Lung (tissue), 12 donors: Measurements from ENCODE around the gene CMIP. TPM values are rescaled to one million over a fixed set of nuclear protein-coding genes. Genes with fewer than 3 reads are reported as not detected.

Experiments used
- ATAC-seq: fragments of 200-7000 bp; cut with Tn5 transposase; one replicate; pipeline ENCODE4 v1.9.1; 2020; ENCODE audit warnings: moderate number of reproducible peaks; ENCODE audit not compliant: insufficient read depth, low FRiP score
- DNase-seq, 3 donors: peaks; one replicate each; pipeline ENCODE4 v3.0.0-alpha.2; 2013 to 2017
- H3K27ac ChIP-seq, 2 donors: one replicate each; pipeline ENCODE4 v1.5.1; 2013; ENCODE audit warnings: mild to moderate bottlenecking in 2 of 2, moderate library complexity in 2 of 2, control low read depth in 1 of 2, inconsistent platforms in 1 of 2, low read depth in 1 of 2, low read length in 1 of 2
- H3K27me3 ChIP-seq, 3 donors: one replicate each; pipeline ENCODE4 v1.5.1; 2013; ENCODE audit warnings: low read length in 2 of 3; ENCODE audit not compliant: control insufficient read depth in 3 of 3, insufficient read depth in 3 of 3
- H3K36me3 ChIP-seq, 4 donors: one replicate each; pipeline ENCODE4 v1.5.1; 2013; ENCODE audit warnings: low read length in 4 of 4, mild to moderate bottlenecking in 1 of 4, moderate library complexity in 1 of 4; ENCODE audit not compliant: control insufficient read depth in 4 of 4, insufficient read depth in 4 of 4
- H3K4me1 ChIP-seq, 5 donors: one replicate each; pipeline ENCODE4 v1.5.1; 2013; ENCODE audit warnings: low read length in 5 of 5, mild to moderate bottlenecking in 2 of 5, moderate library complexity in 1 of 5; ENCODE audit not compliant: control insufficient read depth in 5 of 5, insufficient read depth in 5 of 5
- H3K4me3 ChIP-seq: one replicate; pipeline ENCODE4 v1.5.1; 2013; ENCODE audit warnings: mild to moderate bottlenecking, control low read depth, moderate library complexity
- H3K9ac ChIP-seq, 2 donors: one replicate each; pipeline ENCODE4 v1.5.1; 2013; ENCODE audit warnings: low read length in 2 of 2, control low read depth in 1 of 2; ENCODE audit not compliant: insufficient read depth in 1 of 2
- H3K9me3 ChIP-seq, 4 donors: one replicate each; pipeline ENCODE4 v1.5.1; 2013; ENCODE audit warnings: low read length in 3 of 4, mild to moderate bottlenecking in 1 of 4, moderate library complexity in 1 of 4; ENCODE audit not compliant: control insufficient read depth in 4 of 4, insufficient read depth in 3 of 4
- CTCF ChIP-seq: IDR thresholded peaks from 2 replicates; pipeline ENCODE4 v1.5.1; 2012; ENCODE audit warnings: mild to moderate bottlenecking; ENCODE audit errors: control extremely low read depth, extremely low read depth
- WGBS, 2 donors: extraction: QIAGEN DNeasy Blood & Tissue Kit; methylation state at CpG; one replicate each; pipeline ENCODE4 v1.1.7; 2013; 5-methylcytosine and 5-hydroxymethylcytosine counted together
- polyA plus RNA-seq, 2 donors: library from polyadenylated mRNA; stranded (reverse); fragments of 200-250 nt; gene quantifications; one replicate each; pipeline ENCODE4 v1.2.1, GENCODE V29; 2013
- total RNA-seq, 2 donors: library from RNA; depleted of rRNA in 1 of 2; stranded (reverse); fragments of >200 nt in 1 of 2; gene quantifications; one replicate each; pipeline ENCODE4 v1.2.1, GENCODE V29; 2014 to 2021
- donor health status: control.
- donor health status: control.
- donor health status: Bipolar disorder and iron deficiency.
- donor health status: healthy.
- donor health status: DM: yes; HTN: yes; CAD: no.

Gene CMIP
- total and polyA plus RNA-seq, 4 donors, result 11.8 to 80.5 (median 48.6) TPM

GRCh38 chr16:81449241-81449640 lies 4.6 kb downstream of the CMIP start:
- H3K9me3 ChIP-seq, result no peaks in the 10 kb centered on the region
- WGBS, 2 donors, result 87 to 100% methylated on average over 2 of the region's 2 CpGs
- H3K4me3 ChIP-seq, result no peak overlapping the region
- no peak for ATAC-seq
- no peaks in the 10 kb centered on the region for H3K27me3 ChIP-seq
- no peak for TF ChIP-seq CTCF
- H3K27ac ChIP-seq, result no peak overlapping the region
- H3K36me3 ChIP-seq, result no peaks in the 10 kb centered on the region
- H3K4me1 ChIP-seq, result peaks cover 0 to 36% (median 19%) of the 10 kb centered on the region in 5 donors
- DNase-seq, result no peak
- no peak overlapping the region for H3K9ac ChIP-seq

- Histone ChIP-seq H3K4me3 (no peak overlapping the region), H3K4me1 (peaks cover 0 to 36% (median 19%) of the 10 kb centered on the region in 5 donors), H3K9ac (no peak overlapping the region), H3K27ac (no peak overlapping the region), H3K9me3 (no peaks in the 10 kb centered on the region), H3K36me3 (no peaks in the 10 kb centered on the region), H3K27me3 (no peaks in the 10 kb centered on the region)
- no peak for TF ChIP-seq CTCF
- ATAC-seq, result no peak
- DNase-seq, result no peak
- WGBS, 2 donors, result 91% methylated on average over 7 of the region's 7 CpGs
Observed at GRCh38 chr16:81449899-81450608, 5.4 kb downstream of the CMIP start.

GRCh38 chr16:81450783-81451491 lies 6.3 kb downstream of the CMIP start:
- TF ChIP-seq CTCF, result no peak
- Histone ChIP-seq H3K36me3 (no peaks in the 10 kb centered on the region), H3K27ac (no peak overlapping the region), H3K9me3 (no peaks in the 10 kb centered on the region), H3K4me1 (peaks cover 0 to 36% (median 19%) of the 10 kb centered on the region in 5 donors), H3K4me3 (no peak overlapping the region), H3K27me3 (no peaks in the 10 kb centered on the region), H3K9ac (no peak overlapping the region)
- DNase-seq, result no peak
- no peak for ATAC-seq
- 91 to 93% methylated on average over 12 of the region's 12 CpGs for WGBS, 2 donors
